Mammary epithelial cell (primary cell): ENCODE results near the gene SPTAN1.

Source experiments
- CTCF ChIP-seq, 2 donors: IDR thresholded peaks in 1 of 2; conservative IDR thresholded peaks in 1 of 2; 2 replicates each; pipeline ENCODE4 v1.5.1; 2011 to 2012; ENCODE audit warnings: inconsistent platforms in 2 of 2, low read length in 2 of 2, mild to moderate bottlenecking in 2 of 2, control low read depth in 1 of 2, low read depth in 1 of 2; ENCODE audit not compliant: insufficient read depth in 1 of 2; ENCODE audit errors: extremely low read depth in 1 of 2
- EZH2 ChIP-seq: IDR thresholded peaks from 2 replicates; pipeline ENCODE4 v1.6.1; 2012; ENCODE audit warnings: low read length, inconsistent platforms, borderline replicate concordance

DNA sequence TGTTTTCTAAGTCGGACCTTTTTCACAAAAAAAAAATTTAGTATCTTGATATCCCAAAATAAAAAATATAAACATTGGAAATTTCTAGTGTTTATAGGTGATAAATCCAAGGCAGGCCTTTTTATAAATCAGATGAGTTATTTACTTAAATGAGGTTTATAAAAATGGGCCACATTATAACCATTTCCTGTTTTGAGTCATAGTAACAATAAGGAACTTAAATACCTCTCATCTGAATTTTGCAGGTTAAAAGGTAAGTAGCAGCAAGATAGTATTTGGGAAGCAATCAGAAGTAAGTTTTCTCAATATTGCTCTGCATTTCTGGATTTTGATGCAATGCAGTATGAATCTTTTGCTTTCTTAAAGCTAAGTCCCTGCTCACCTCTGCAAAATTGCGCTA lies 3.9 kb downstream of the SPTAN1 start:
- TF ChIP-seq CTCF (conservative IDR thresholded peaks at IDR 0.05 in 1 of 2, IDR thresholded peaks at IDR 0.05 in 1 of 2; ENCODE audit: extremely low read depth in 1 of 2, insufficient read depth in 1 of 2, low read depth in 1 of 2, low read length in 2 of 2) (no peak), EZH2 (no peak)
